ENCODE data around the gene TGFBR1. TPM values are rescaled to one million over a fixed set of nuclear protein-coding genes. Genes with fewer than 3 reads are reported as not detected.

The TGFBR1 gene
- polyA plus RNA-seq, 1 of the 3 experiments (the other 2 are of a cell fraction) = 15.3 TPM

GRCh38 chr9:99112750-99113413 is 8.0 kb downstream of the TGFBR1 start:
- DNase-seq = no peak
- Histone ChIP-seq H3K4me3 (ENCODE audit: low read depth in 2 of 2, low read length in 1 of 2) (no peak overlapping the region), H3K36me3 (replicated peaks in 1 of 2; ENCODE audit: control insufficient read depth in 1 of 2, insufficient read depth in 2 of 2, low read length in 1 of 2) (no peaks in the 10 kb centered on the region), H3K9me3 (no peaks in the 10 kb centered on the region), H3K27me3 (ENCODE audit: insufficient read depth) (no peaks in the 10 kb centered on the region), H3K27ac (ENCODE audit: low read depth in 2 of 2, low read length in 1 of 2) (no peak overlapping the region), H3K4me1 (ENCODE audit: control insufficient read depth in 1 of 2, insufficient read depth in 2 of 2, low read depth in 1 of 2, low read length in 1 of 2) (peaks cover under 1 to 2% of the 10 kb centered on the region in 2 experiments; a peak in 3 of 4 replicates), H3K79me2 (ENCODE audit: insufficient read depth) (peaks cover 97% of the 10 kb centered on the region), H2AFZ (ENCODE audit: low read depth) (no peak overlapping the region), H3K4me2 (no peak overlapping the region), H3F3A (replicated peaks; ENCODE audit: insufficient read depth) (peaks cover 10% of the 10 kb centered on the region), H4K20me1 (ENCODE audit: insufficient read depth) (peaks cover 83% of the 10 kb centered on the region), H3K9me2 (no peaks in the 10 kb centered on the region), H3K9ac (no peak overlapping the region)
- 95% methylated on average over 6 of the region's 6 CpGs for WGBS (ENCODE audit: low lambda C conversion rate)
- ChIA-PET CTCF (interaction anchor here (1.5 kb wide), 1 partner anchor 9 kb away, joined by 6 read pairs; no protein-coding TSS in a partner anchor), POLR2A (no interaction called here)
- TF ChIP-seq FOSL2 (IDR thresholded peaks at IDR 0.05; ENCODE audit: borderline replicate concordance, low read depth) (no peak), TAF1 (IDR thresholded peaks at IDR 0.05; ENCODE audit: borderline replicate concordance, low read depth, low read length) (no peak), ZBTB33 (IDR thresholded peaks at IDR 0.05; ENCODE audit: borderline replicate concordance, low read depth) (no peak), CTCF (IDR thresholded peaks at IDR 0.05) (no peak), TCF12 (IDR thresholded peaks at IDR 0.05) (no peak), USF1 (IDR thresholded peaks at IDR 0.05; ENCODE audit: borderline replicate concordance, low read depth) (no peak), MAX (IDR thresholded peaks at IDR 0.05; ENCODE audit: low read depth) (no peak)

- H3K9ac ChIP-seq = no peak overlapping the region
- no peaks in the 10 kb centered on the region for H3K9me2 ChIP-seq
- peaks cover 76% of the 10 kb centered on the region for H4K20me1 ChIP-seq (ENCODE audit: insufficient read depth)
- no peaks in the 10 kb centered on the region for H3K9me3 ChIP-seq
- H3F3A ChIP-seq (replicated peaks; ENCODE audit: insufficient read depth) = peaks cover 10% of the 10 kb centered on the region
- 77% methylated on average over 2 of the region's 2 CpGs for WGBS (ENCODE audit: low lambda C conversion rate)
- ChIA-PET CTCF (interaction anchor here (0.8 to 1.5 kb wide), 2 partner anchors 10 to 34 kb away, joined by 4 to 6 read pairs; no protein-coding TSS in a partner anchor), POLR2A (no interaction called here)
- peaks cover 0 to 2% of the 10 kb centered on the region in 2 experiments; a peak in 2 of 4 replicates for H3K4me1 ChIP-seq (ENCODE audit: control insufficient read depth in 1 of 2, insufficient read depth in 2 of 2, low read depth in 1 of 2, low read length in 1 of 2)
- H3K27ac ChIP-seq (ENCODE audit: low read depth in 2 of 2, low read length in 1 of 2) = no peak overlapping the region; a peak in 1 of 4 replicates
- H3K36me3 ChIP-seq (replicated peaks in 1 of 2; ENCODE audit: control insufficient read depth in 1 of 2, insufficient read depth in 2 of 2, low read length in 1 of 2) = no peaks in the 10 kb centered on the region
- H2AFZ ChIP-seq (ENCODE audit: low read depth) = no peak overlapping the region
- H3K79me2 ChIP-seq (ENCODE audit: insufficient read depth) = peaks cover 97% of the 10 kb centered on the region
- no peak for DNase-seq
- no peak overlapping the region for H3K4me3 ChIP-seq (ENCODE audit: low read depth in 2 of 2, low read length in 1 of 2)
- no peaks in the 10 kb centered on the region for H3K27me3 ChIP-seq (ENCODE audit: insufficient read depth)
- H3K4me2 ChIP-seq = no peak overlapping the region
- no peak for TF ChIP-seq SMC3 (IDR thresholded peaks at IDR 0.05; ENCODE audit: low read depth, low read length)
- no peak for TF ChIP-seq USF2 (IDR thresholded peaks at IDR 0.05; ENCODE audit: borderline replicate concordance, low read depth, low read length)
- no peak for TF ChIP-seq TCF12 (IDR thresholded peaks at IDR 0.05)
- TF ChIP-seq USF1 (IDR thresholded peaks at IDR 0.05; ENCODE audit: borderline replicate concordance, low read depth) = no peak
- no peak for TF ChIP-seq TEAD4 (IDR thresholded peaks at IDR 0.05; ENCODE audit: borderline replicate concordance, insufficient read depth)
- no peak for TF ChIP-seq RFX5 (IDR thresholded peaks at IDR 0.05; ENCODE audit: low read length)
- no peak for TF ChIP-seq SIN3A (IDR thresholded peaks at IDR 0.05; ENCODE audit: borderline replicate concordance, low read depth, low read length)
- no peak for TF ChIP-seq MAX (IDR thresholded peaks at IDR 0.05; ENCODE audit: low read depth)
- TF ChIP-seq NFIC (IDR thresholded peaks at IDR 0.05; ENCODE audit: borderline replicate concordance) = no peak
- no peak for TF ChIP-seq ELF1 (IDR thresholded peaks at IDR 0.05)
- no peak for TF ChIP-seq CHD2 (IDR thresholded peaks at IDR 0.05; ENCODE audit: low read length, partially characterized antibody)
- no peak for TF ChIP-seq EZH2phosphoT487 (IDR thresholded peaks at IDR 0.05; ENCODE audit: borderline replicate concordance, low read depth)
Measured at GRCh38 chr9:99113414-99114048, 8.6 kb downstream of the TGFBR1 start.
